Body of pancreas (tissue), 4 donors: ENCODE results near the gene TRPM3.

Experiments
- CTCF ChIP-seq, 7 experiments: fragments of 450-650 bp in 4 of 7; fragments of 200-600 bp in 3 of 7; sonication (generic) in 3 of 7; IDR thresholded peaks; one replicate each; pipeline ENCODE4 v1.5.1; 2016 to 2019; ENCODE audit warnings: antibody characterized with exemption in 7 of 7
- POLR2A ChIP-seq, 3 donors: fragments of 450-650 bp; IDR thresholded peaks; one replicate each; pipeline ENCODE4 v1.6.1; 2016; ENCODE audit warnings: antibody characterized with exemption in 3 of 3, mild to moderate bottlenecking in 2 of 3

GRCh38 chr9:70694758-70695157 is 426.7 kb downstream of the TRPM3 start:
- TF ChIP-seq CTCF (IDR thresholded peaks at IDR 0.05) (no peak), POLR2A (IDR thresholded peaks at IDR 0.05) (no peak)
